ENCODE results near the gene AGXT2.

AGXT2 gene

GRCh38 chr5:35052838-35053237 is 5.1 kb upstream of the AGXT2 start:
- Histone ChIP-seq H3K36me3 (no peaks in the 10 kb centered on the region), H3K9me3 (ENCODE audit: severe bottlenecking) (no peaks in the 10 kb centered on the region), H3K27me3 (ENCODE audit: insufficient read depth, low read depth, severe bottlenecking) (peaks cover 81% of the 10 kb centered on the region), H3K4me3 (ENCODE audit: low read depth, low read length) (no peak overlapping the region), H3K27ac (no peak overlapping the region)
- DNase-seq, result no peak
- no peak for TF ChIP-seq CTCF (IDR thresholded peaks at IDR 0.05; ENCODE audit: low read depth, low read length)

DNA sequence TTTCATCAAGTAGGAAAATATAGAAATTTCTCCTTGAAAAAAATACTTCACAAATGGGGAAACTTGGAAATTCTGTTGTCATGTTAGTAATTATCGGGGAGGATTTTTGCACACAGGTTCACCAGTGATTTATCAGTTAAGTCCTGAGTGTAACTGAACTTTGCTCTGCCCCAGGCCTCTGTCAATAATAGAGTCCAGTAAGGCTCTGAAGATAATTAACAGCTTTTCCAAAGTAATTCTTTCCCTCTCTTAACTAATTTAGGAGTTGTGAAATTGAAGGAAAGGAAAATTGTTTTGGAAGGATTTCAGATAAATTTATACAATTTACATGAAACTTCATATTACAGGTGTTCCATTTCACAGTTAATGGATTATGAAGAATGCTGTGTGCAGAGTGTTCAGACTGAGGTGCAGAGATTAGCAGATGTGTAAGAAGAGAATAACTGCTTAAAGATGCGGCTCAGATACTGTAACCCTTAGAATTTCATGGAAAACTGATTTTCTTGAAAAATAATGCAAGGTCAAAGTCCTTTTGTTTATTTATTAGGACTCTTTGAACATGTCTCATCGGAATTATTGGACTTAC is 2.9 kb upstream of the AGXT2 start:
- Histone ChIP-seq H3K36me3 (no peaks in the 10 kb centered on the region), H3K4me3 (ENCODE audit: low read depth, low read length) (no peak overlapping the region), H3K9me3 (ENCODE audit: severe bottlenecking) (no peaks in the 10 kb centered on the region), H3K27me3 (ENCODE audit: insufficient read depth, low read depth, severe bottlenecking) (peaks cover 89% of the 10 kb centered on the region), H3K27ac (no peak overlapping the region)
- DNase-seq, result no peak
- no peak for TF ChIP-seq CTCF (IDR thresholded peaks at IDR 0.05; ENCODE audit: low read depth, low read length)

- no peak overlapping the region for H3K27ac ChIP-seq
- DNase-seq, result no peak
- no peaks in the 10 kb centered on the region for H3K9me3 ChIP-seq (ENCODE audit: severe bottlenecking)
- no peaks in the 10 kb centered on the region for H3K36me3 ChIP-seq
- H3K4me3 ChIP-seq (ENCODE audit: low read depth, low read length), result no peak overlapping the region
- H3K27me3 ChIP-seq (ENCODE audit: insufficient read depth, low read depth, severe bottlenecking), result peaks cover 90% of the 10 kb centered on the region
- no peak for TF ChIP-seq CTCF (IDR thresholded peaks at IDR 0.05; ENCODE audit: low read depth, low read length)
Observed at GRCh38 chr5:35048910-35049309, 1.2 kb upstream of the AGXT2 start.

- no peak for TF ChIP-seq CTCF (IDR thresholded peaks at IDR 0.05; ENCODE audit: low read depth, low read length)
- Histone ChIP-seq H3K9me3 (ENCODE audit: severe bottlenecking) (no peaks in the 10 kb centered on the region), H3K27ac (no peak overlapping the region), H3K27me3 (ENCODE audit: insufficient read depth, low read depth, severe bottlenecking) (peaks cover 90% of the 10 kb centered on the region), H3K4me3 (ENCODE audit: low read depth, low read length) (no peak overlapping the region), H3K36me3 (no peaks in the 10 kb centered on the region)
- DNase-seq, result no peak
Observed at GRCh38 chr5:35046774-35047173, 975 bp downstream of the AGXT2 start.

- peaks cover 90% of the 10 kb centered on the region for H3K27me3 ChIP-seq (ENCODE audit: insufficient read depth, low read depth, severe bottlenecking)
- no peak for DNase-seq
- TF ChIP-seq CTCF (IDR thresholded peaks at IDR 0.05; ENCODE audit: low read depth, low read length), result no peak
- H3K9me3 ChIP-seq (ENCODE audit: severe bottlenecking), result no peaks in the 10 kb centered on the region
- no peaks in the 10 kb centered on the region for H3K36me3 ChIP-seq
- no peak overlapping the region for H3K27ac ChIP-seq
- no peak overlapping the region for H3K4me3 ChIP-seq (ENCODE audit: low read depth, low read length)
Observed at GRCh38 chr5:35045280-35045679, 2.5 kb downstream of the AGXT2 start.

DNA sequence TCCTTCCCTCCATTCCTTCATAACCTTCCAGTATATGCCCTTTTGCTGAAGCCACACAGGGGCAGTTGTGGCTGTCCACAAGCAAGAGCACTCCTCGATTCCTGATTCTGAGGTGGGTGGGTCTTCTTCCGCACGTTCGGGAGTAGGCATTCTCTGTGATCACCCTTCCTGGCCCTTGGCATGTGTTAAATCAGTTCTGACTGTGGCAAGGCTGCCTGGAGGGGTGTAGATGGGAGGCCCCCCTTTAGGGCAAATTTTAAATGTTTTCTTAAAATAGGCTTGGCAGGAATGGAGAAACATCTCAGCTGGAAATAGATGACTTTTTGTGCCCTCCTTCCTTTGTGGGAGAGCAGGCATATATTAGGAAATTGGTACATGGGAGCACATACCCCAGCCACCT is 3.1 kb downstream of the AGXT2 start:
- DNase-seq, result no peak
- Histone ChIP-seq H3K27ac (no peak overlapping the region), H3K36me3 (no peaks in the 10 kb centered on the region), H3K27me3 (ENCODE audit: insufficient read depth, low read depth, severe bottlenecking) (peaks cover 92% of the 10 kb centered on the region), H3K4me3 (ENCODE audit: low read depth, low read length) (no peak overlapping the region), H3K9me3 (ENCODE audit: severe bottlenecking) (no peaks in the 10 kb centered on the region)
- TF ChIP-seq CTCF (IDR thresholded peaks at IDR 0.05; ENCODE audit: low read depth, low read length), result no peak
